ENCODE measurements around the gene CSE1L. TPM values are rescaled to one million over a fixed set of nuclear protein-coding genes. Genes with fewer than 3 reads are reported as not detected.
"Not testable (repeated sequence)": the region's sequence is repeated elsewhere in the genome, so short reads cannot be mapped to it uniquely, and the experiment has no call there.

CSE1L gene
- total and polyA plus RNA-seq, 4 donors, result 18.0 to 34.1 (median 24.6) TPM

DNA sequence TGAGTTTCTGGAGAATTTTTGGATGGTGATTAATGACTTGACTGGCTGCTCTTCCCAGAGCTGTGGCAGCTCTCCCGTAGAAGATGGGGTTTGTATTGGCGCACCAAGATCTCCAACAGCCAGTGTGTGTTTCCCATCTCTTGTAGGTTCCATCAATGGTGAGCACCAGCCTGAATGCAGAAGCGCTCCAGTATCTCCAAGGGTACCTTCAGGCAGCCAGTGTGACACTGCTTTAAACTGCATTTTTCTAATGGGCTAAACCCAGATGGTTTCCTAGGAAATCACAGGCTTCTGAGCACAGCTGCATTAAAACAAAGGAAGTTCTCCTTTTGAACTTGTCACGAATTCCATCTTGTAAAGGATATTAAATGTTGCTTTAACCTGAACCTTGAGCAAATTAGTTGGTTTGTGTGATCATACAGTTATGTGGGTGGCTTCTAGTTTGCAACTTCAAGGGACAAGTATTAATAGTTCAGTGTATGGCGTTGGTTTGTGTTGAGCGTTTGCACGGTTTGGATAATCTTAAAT, 50.2 kb downstream of the CSE1L start:
- DNase-seq (no peak), ATAC-seq (ENCODE audit: low FRiP score) (no peak)
- Histone ChIP-seq H3K27me3 (ENCODE audit: control insufficient read depth in 1 of 2, insufficient read depth in 2 of 2, low read length in 1 of 2) (no peaks in the 10 kb centered on the region), H3K4me1 (ENCODE audit: control insufficient read depth in 1 of 2, insufficient read depth in 2 of 2, low read length in 2 of 2) (no peaks in the 10 kb centered on the region), H3K27ac (ENCODE audit: low read depth in 1 of 2, low read length in 2 of 2) (no peak overlapping the region), H3K9me3 (ENCODE audit: control insufficient read depth, low read length) (no peaks in the 10 kb centered on the region), H3K4me3 (ENCODE audit: low read length in 2 of 2) (no peak overlapping the region), H3K36me3 (ENCODE audit: control insufficient read depth in 1 of 2, insufficient read depth in 2 of 2, low read length in 1 of 2) (peaks cover 4 to 8% of the 10 kb centered on the region in 2 donors)
- 82% methylated on average over 7 of the region's 7 CpGs for WGBS, 2 donors
- intact Hi-C loops (cut with DNase I), result no loop called here

- whole genome bisulfite sequencing, 2 donors, result 91 to 92% methylated on average over 7 of the region's 7 CpGs
- intact Hi-C loops (cut with DNase I), result no loop called here
- no peaks in the 10 kb centered on the region for H3K27me3 ChIP-seq (ENCODE audit: control insufficient read depth in 1 of 2, insufficient read depth in 2 of 2, low read length in 1 of 2)
- no peaks in the 10 kb centered on the region for H3K4me1 ChIP-seq (ENCODE audit: control insufficient read depth in 1 of 2, insufficient read depth in 2 of 2, low read length in 2 of 2)
- peaks cover 4 to 8% of the 10 kb centered on the region in 2 donors for H3K36me3 ChIP-seq (ENCODE audit: control insufficient read depth in 1 of 2, insufficient read depth in 2 of 2, low read length in 1 of 2)
- ATAC-seq (ENCODE audit: low FRiP score) (no peak), DNase-seq (no peak)
- H3K9me3 ChIP-seq (ENCODE audit: control insufficient read depth, low read length), result no peaks in the 10 kb centered on the region
- no peak overlapping the region for H3K4me3 ChIP-seq (ENCODE audit: low read length in 2 of 2)
- H3K27ac ChIP-seq (ENCODE audit: low read depth in 1 of 2, low read length in 2 of 2), result no peak overlapping the region
Measured at GRCh38 chr20:49097159-49097558, 51.0 kb downstream of the CSE1L start.

- Histone ChIP-seq H3K27me3 (ENCODE audit: control insufficient read depth in 1 of 2, insufficient read depth in 2 of 2, low read length in 1 of 2) (no peaks in the 10 kb centered on the region), H3K27ac (ENCODE audit: low read depth in 1 of 2, low read length in 2 of 2) (no peak overlapping the region), H3K4me1 (ENCODE audit: control insufficient read depth in 1 of 2, insufficient read depth in 2 of 2, low read length in 2 of 2) (no peaks in the 10 kb centered on the region), H3K4me3 (ENCODE audit: low read length in 2 of 2) (no peak overlapping the region), H3K36me3 (ENCODE audit: control insufficient read depth in 1 of 2, insufficient read depth in 2 of 2, low read length in 1 of 2) (peaks cover 4 to 8% of the 10 kb centered on the region in 2 donors), H3K9me3 (ENCODE audit: control insufficient read depth, low read length) (no peaks in the 10 kb centered on the region)
- DNase-seq, result no peak
- ATAC-seq (ENCODE audit: low FRiP score), result no peak
- 86 to 91% methylated on average over 4 of the region's 4 CpGs for WGBS, 2 donors
- intact Hi-C loops (cut with DNase I), result no loop called here
Measured at GRCh38 chr20:49098136-49098535, 52.0 kb downstream of the CSE1L start.

- no peak for DNase-seq
- Histone ChIP-seq H3K4me3 (ENCODE audit: low read length in 2 of 2) (no peak overlapping the region), H3K9me3 (ENCODE audit: control insufficient read depth, low read length) (no peaks in the 10 kb centered on the region), H3K27ac (ENCODE audit: low read depth in 1 of 2, low read length in 2 of 2) (no peak overlapping the region), H3K4me1 (ENCODE audit: control insufficient read depth in 1 of 2, insufficient read depth in 2 of 2, low read length in 2 of 2) (no peaks in the 10 kb centered on the region), H3K27me3 (ENCODE audit: control insufficient read depth in 1 of 2, insufficient read depth in 2 of 2, low read length in 1 of 2) (no peaks in the 10 kb centered on the region), H3K36me3 (ENCODE audit: control insufficient read depth in 1 of 2, insufficient read depth in 2 of 2, low read length in 1 of 2) (peaks cover 4 to 8% of the 10 kb centered on the region in 2 donors)
- WGBS, 2 donors, result 98% methylated on average over 3 of the region's 3 CpGs
- ATAC-seq (ENCODE audit: low FRiP score), result no peak
- intact Hi-C loops (cut with DNase I), result no loop called here
Measured at GRCh38 chr20:49099011-49099410, 52.9 kb downstream of the CSE1L start.

- DNase-seq; H3K27me3 ChIP-seq (ENCODE audit: control insufficient read depth in 1 of 2, insufficient read depth in 2 of 2, low read length in 1 of 2); intact Hi-C loops (cut with DNase I); H3K27ac ChIP-seq (ENCODE audit: low read depth in 1 of 2, low read length in 2 of 2); ATAC-seq (ENCODE audit: low FRiP score); H3K36me3 ChIP-seq (ENCODE audit: control insufficient read depth in 1 of 2, insufficient read depth in 2 of 2, low read length in 1 of 2); H3K4me1 ChIP-seq (ENCODE audit: control insufficient read depth in 1 of 2, insufficient read depth in 2 of 2, low read length in 2 of 2); H3K9me3 ChIP-seq (ENCODE audit: control insufficient read depth, low read length); H3K4me3 ChIP-seq (ENCODE audit: low read length in 2 of 2): not testable (repeated sequence)
- 95 to 96% methylated on average over 5 of the region's 5 CpGs for WGBS, 2 donors
Measured at GRCh38 chr20:49100292-49100691, 54.2 kb downstream of the CSE1L start.

GRCh38 chr20:49100972-49101371, 54.9 kb downstream of the CSE1L start:
- Histone ChIP-seq H3K36me3 (ENCODE audit: control insufficient read depth in 1 of 2, insufficient read depth in 2 of 2, low read length in 1 of 2) (peaks cover 0 to 3% of the 10 kb centered on the region in 2 donors), H3K4me1 (ENCODE audit: control insufficient read depth in 1 of 2, insufficient read depth in 2 of 2, low read length in 2 of 2) (peaks cover 0 to 2% of the 10 kb centered on the region in 2 donors), H3K9me3 (ENCODE audit: control insufficient read depth, low read length) (no peaks in the 10 kb centered on the region), H3K27ac (ENCODE audit: low read depth in 1 of 2, low read length in 2 of 2) (no peak overlapping the region), H3K27me3 (ENCODE audit: control insufficient read depth in 1 of 2, insufficient read depth in 2 of 2, low read length in 1 of 2) (no peaks in the 10 kb centered on the region), H3K4me3 (ENCODE audit: low read length in 2 of 2) (no peak overlapping the region)
- DNase-seq (no peak), ATAC-seq (ENCODE audit: low FRiP score) (no peak)
- WGBS, 2 donors, result 90 to 94% methylated on average over 4 of the region's 4 CpGs
- intact Hi-C loops (cut with DNase I), result no loop called here

- H3K4me1 ChIP-seq (ENCODE audit: control insufficient read depth in 1 of 2, insufficient read depth in 2 of 2, low read length in 2 of 2), result peaks cover 0 to 2% of the 10 kb centered on the region in 2 donors
- H3K36me3 ChIP-seq (ENCODE audit: control insufficient read depth in 1 of 2, insufficient read depth in 2 of 2, low read length in 1 of 2), result no peaks in the 10 kb centered on the region
- no peaks in the 10 kb centered on the region for H3K27me3 ChIP-seq (ENCODE audit: control insufficient read depth in 1 of 2, insufficient read depth in 2 of 2, low read length in 1 of 2)
- 89 to 90% methylated on average over 4 of the region's 4 CpGs for WGBS, 2 donors
- H3K4me3 ChIP-seq (ENCODE audit: low read length in 2 of 2), result no peak overlapping the region
- H3K27ac ChIP-seq (ENCODE audit: low read depth in 1 of 2, low read length in 2 of 2), result no peak overlapping the region
- no peaks in the 10 kb centered on the region for H3K9me3 ChIP-seq (ENCODE audit: control insufficient read depth, low read length)
- no peak for DNase-seq
- intact Hi-C loops (cut with DNase I), result no loop called here
- no peak for ATAC-seq (ENCODE audit: low FRiP score)
Measured at GRCh38 chr20:49103019-49103418, 56.9 kb downstream of the CSE1L start.

DNA sequence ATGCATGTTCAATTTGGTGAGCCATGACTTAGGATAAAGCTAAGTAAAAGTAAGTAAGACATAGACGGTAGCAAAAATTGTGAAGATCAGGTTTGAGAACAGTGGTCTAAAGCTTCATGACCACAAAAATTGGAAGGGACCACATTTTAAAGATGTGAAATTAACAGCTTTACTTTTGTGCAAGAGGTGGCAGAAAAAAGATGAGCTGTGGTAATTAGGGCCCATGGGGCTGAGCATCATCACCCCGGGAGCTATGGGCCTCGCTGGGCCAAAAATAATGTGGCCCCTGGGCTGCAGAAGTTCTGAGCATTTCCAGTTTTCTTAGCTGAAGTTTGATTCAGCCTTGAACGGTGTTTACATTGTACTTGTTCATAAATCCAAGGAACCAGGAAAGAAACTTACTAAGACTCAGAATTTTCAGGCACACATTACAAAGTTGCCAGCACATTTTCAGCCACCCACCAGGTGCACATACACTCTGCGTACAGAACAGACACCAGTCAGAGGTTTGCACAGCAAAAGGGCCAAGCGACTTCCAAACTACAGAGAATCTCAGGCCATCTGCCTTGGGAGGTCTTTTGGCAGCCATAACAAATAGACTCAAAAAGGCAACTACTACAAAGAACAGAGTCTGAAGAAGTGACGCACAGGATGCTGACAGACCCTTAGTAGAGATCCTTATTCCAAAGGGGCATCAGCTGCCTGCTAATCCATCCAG, 57.7 kb downstream of the CSE1L start:
- 86 to 89% methylated on average over 7 of the region's 7 CpGs for WGBS, 2 donors
- H3K4me1 ChIP-seq (ENCODE audit: control insufficient read depth in 1 of 2, insufficient read depth in 2 of 2, low read length in 2 of 2), result peaks cover 0 to 2% of the 10 kb centered on the region in 2 donors
- H3K27ac ChIP-seq (ENCODE audit: low read depth in 1 of 2, low read length in 2 of 2), result no peak overlapping the region
- H3K36me3 ChIP-seq (ENCODE audit: control insufficient read depth in 1 of 2, insufficient read depth in 2 of 2, low read length in 1 of 2), result no peaks in the 10 kb centered on the region
- H3K4me3 ChIP-seq (ENCODE audit: low read length in 2 of 2), result no peak overlapping the region
- DNase-seq, result no peak
- ATAC-seq (ENCODE audit: low FRiP score), result no peak
- intact Hi-C loops (cut with DNase I), result no loop called here
- H3K27me3 ChIP-seq (ENCODE audit: control insufficient read depth in 1 of 2, insufficient read depth in 2 of 2, low read length in 1 of 2), result no peaks in the 10 kb centered on the region
- no peaks in the 10 kb centered on the region for H3K9me3 ChIP-seq (ENCODE audit: control insufficient read depth, low read length)

DNA sequence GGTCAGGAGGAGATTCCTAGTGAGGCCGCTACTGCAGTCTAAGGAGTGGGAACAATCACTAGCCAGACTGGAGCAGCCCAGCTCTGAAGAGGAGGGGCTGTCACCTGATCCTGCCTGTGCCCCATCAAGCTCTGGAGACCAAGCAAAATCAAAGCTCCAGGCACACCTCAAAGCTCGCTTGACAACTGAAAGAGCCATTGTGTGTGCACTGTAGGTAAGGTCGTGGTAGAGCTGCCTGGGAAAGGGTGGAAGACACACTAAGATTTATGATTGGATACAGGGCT, 58.2 kb downstream of the CSE1L start:
- ATAC-seq (ENCODE audit: low FRiP score) (no peak), DNase-seq (no peak)

More for the DNA sequence above, 58.2 kb downstream of the CSE1L start:
- intact Hi-C loops (cut with DNase I), result no loop called here
- Histone ChIP-seq H3K4me1 (ENCODE audit: control insufficient read depth in 1 of 2, insufficient read depth in 2 of 2, low read length in 2 of 2) (peaks cover 0 to 2% of the 10 kb centered on the region in 2 donors), H3K4me3 (ENCODE audit: low read length in 2 of 2) (no peak overlapping the region), H3K36me3 (ENCODE audit: control insufficient read depth in 1 of 2, insufficient read depth in 2 of 2, low read length in 1 of 2) (no peaks in the 10 kb centered on the region), H3K27ac (ENCODE audit: low read depth in 1 of 2, low read length in 2 of 2) (no peak overlapping the region), H3K27me3 (ENCODE audit: control insufficient read depth in 1 of 2, insufficient read depth in 2 of 2, low read length in 1 of 2) (no peaks in the 10 kb centered on the region), H3K9me3 (ENCODE audit: control insufficient read depth, low read length) (no peaks in the 10 kb centered on the region)
- 86 to 87% methylated on average over 3 of the region's 3 CpGs for WGBS, 2 donors
